ENCODE measurements around the gene TLCD1. TPM values are rescaled to one million over a fixed set of nuclear protein-coding genes. Genes with fewer than 3 reads are reported as not detected.

The TLCD1 gene
- polyA plus RNA-seq, 1 of the 3 experiments (the other 2 are of a cell fraction) = 18.3 TPM

GRCh38 chr17:28763804-28764266 is 37.8 kb upstream of the TLCD1 start:
- H3K4me2 ChIP-seq = no peak overlapping the region
- DNase-seq = peak; percentile 78
- H3K36me3 ChIP-seq (replicated peaks in 1 of 2; ENCODE audit: control insufficient read depth in 1 of 2, insufficient read depth in 2 of 2, low read length in 1 of 2) = peaks cover 11 to 39% of the 10 kb centered on the region in 2 experiments
- no peaks in the 10 kb centered on the region for H3K9me3 ChIP-seq
- POLR2A ChIA-PET = interaction anchor here (0.7 to 1.0 kb wide), 5 partner anchors 48 to 144 kb away, joined by 3 to 4 read pairs (median 3); partner anchors contain the start of gene DHRS13
- peaks cover 25% of the 10 kb centered on the region for H3F3A ChIP-seq (replicated peaks; ENCODE audit: insufficient read depth)
- WGBS (ENCODE audit: low lambda C conversion rate) = 75% methylated on average over 5 of the region's 5 CpGs
- no peaks in the 10 kb centered on the region for H3K9me2 ChIP-seq
- no peaks in the 10 kb centered on the region for H3K27me3 ChIP-seq (ENCODE audit: insufficient read depth)
- TF ChIP-seq SIN3A (IDR thresholded peaks at IDR 0.05; ENCODE audit: borderline replicate concordance, low read depth, low read length) (no peak), RAD21 (IDR thresholded peaks at IDR 0.05; ENCODE audit: low read length) (peak; percentile 81), CTCF (IDR thresholded peaks at IDR 0.05) (peak; percentile 96), PBX3 (IDR thresholded peaks at IDR 0.05) (no peak), SMC3 (IDR thresholded peaks at IDR 0.05; ENCODE audit: low read depth, low read length) (peak; percentile 73), MEF2A (IDR thresholded peaks at IDR 0.05; ENCODE audit: borderline replicate concordance, low read depth) (no peak), NFIC (IDR thresholded peaks at IDR 0.05; ENCODE audit: borderline replicate concordance) (peak; percentile 48), GABPA (IDR thresholded peaks at IDR 0.05; ENCODE audit: low read depth) (no peak)
- H4K20me1 ChIP-seq (ENCODE audit: insufficient read depth) = peaks cover 8% of the 10 kb centered on the region
- peaks cover 0 to 19% of the 10 kb centered on the region in 2 experiments; a peak in 1 of 4 replicates for H3K4me1 ChIP-seq (ENCODE audit: control insufficient read depth in 1 of 2, insufficient read depth in 2 of 2, low read depth in 1 of 2, low read length in 1 of 2)
- H3K9ac ChIP-seq = no peak overlapping the region
- H3K27ac ChIP-seq (ENCODE audit: low read depth in 2 of 2, low read length in 1 of 2) = peak overlapping the region in 1 of 2 experiments; percentile 0; a peak in 1 of 4 replicates
- CTCF ChIA-PET = interaction anchor here (0.6 to 6.5 kb wide), 64 partner anchors 9 to 413 kb away, joined by 3 to 125 read pairs (median 5); partner anchors contain the start of genes DHRS13, ERAL1, FAM222B and FLOT2
- no peak overlapping the region for H3K4me3 ChIP-seq (ENCODE audit: low read depth in 2 of 2, low read length in 1 of 2)
- peaks cover 7% of the 10 kb centered on the region; the same call in 1 of the 2 replicates for H3K79me2 ChIP-seq (ENCODE audit: insufficient read depth)
- no peak overlapping the region for H2AFZ ChIP-seq (ENCODE audit: low read depth)

GRCh38 chr17:28763137-28763799 is 37.2 kb upstream of the TLCD1 start:
- TF ChIP-seq SMC3 (IDR thresholded peaks at IDR 0.05; ENCODE audit: low read depth, low read length) (no peak), FOSL2 (IDR thresholded peaks at IDR 0.05; ENCODE audit: borderline replicate concordance, low read depth) (no peak), GATA2 (CRISPR knock-in tag; IDR thresholded peaks at IDR 0.05) (no peak), MXI1 (IDR thresholded peaks at IDR 0.05; ENCODE audit: low read depth, low read length) (no peak), REST (IDR thresholded peaks at IDR 0.05; ENCODE audit: low read depth, low read length) (no peak), JUND (IDR thresholded peaks at IDR 0.05) (no peak), RXRA (IDR thresholded peaks at IDR 0.05; ENCODE audit: borderline replicate concordance, low read depth) (no peak), NRF1 (IDR thresholded peaks at IDR 0.05; ENCODE audit: low read depth, low read length) (no peak), CTCF (IDR thresholded peaks at IDR 0.05) (no peak), POLR2AphosphoS5 (IDR thresholded peaks at IDR 0.05; ENCODE audit: low read depth, low read length) (no peak)
- Histone ChIP-seq H2AFZ (ENCODE audit: low read depth) (no peak overlapping the region), H3K4me3 (ENCODE audit: low read depth in 2 of 2, low read length in 1 of 2) (no peak overlapping the region), H3K4me2 (no peak overlapping the region), H3K9me3 (no peaks in the 10 kb centered on the region), H3K9ac (no peak overlapping the region), H3K4me1 (ENCODE audit: control insufficient read depth in 1 of 2, insufficient read depth in 2 of 2, low read depth in 1 of 2, low read length in 1 of 2) (peaks cover 0 to 19% of the 10 kb centered on the region in 2 experiments; a peak in 1 of 4 replicates), H3K36me3 (replicated peaks in 1 of 2; ENCODE audit: control insufficient read depth in 1 of 2, insufficient read depth in 2 of 2, low read length in 1 of 2) (peaks cover 11 to 45% of the 10 kb centered on the region in 2 experiments), H3K27ac (ENCODE audit: low read depth in 2 of 2, low read length in 1 of 2) (peak overlapping the region in 1 of 2 experiments; percentile 0; a peak in 1 of 4 replicates), H3K79me2 (ENCODE audit: insufficient read depth) (peaks cover 7% of the 10 kb centered on the region; the same call in 1 of the 2 replicates), H3K27me3 (ENCODE audit: insufficient read depth) (no peaks in the 10 kb centered on the region), H4K20me1 (ENCODE audit: insufficient read depth) (peaks cover 8% of the 10 kb centered on the region), H3F3A (replicated peaks; ENCODE audit: insufficient read depth) (peaks cover 25% of the 10 kb centered on the region), H3K9me2 (no peaks in the 10 kb centered on the region)
- POLR2A ChIA-PET = interaction anchor here (0.7 to 1.0 kb wide), 5 partner anchors 49 to 145 kb away, joined by 3 to 4 read pairs (median 3); partner anchors contain the start of gene DHRS13
- 95% methylated on average over 1 of the region's 1 CpG for WGBS (ENCODE audit: low lambda C conversion rate)
- no peak for DNase-seq
- CTCF ChIA-PET = interaction anchor here (0.6 to 6.5 kb wide), 62 partner anchors 9 to 413 kb away, joined by 3 to 125 read pairs (median 5); partner anchors contain the start of genes DHRS13, ERAL1, FAM222B and FLOT2

All from SK-N-SH (cell line).